H9 (cell line): Measurements from ENCODE around the gene NEB. TPM values are rescaled to one million over a fixed set of nuclear protein-coding genes. Genes with fewer than 3 reads are reported as not detected.
A peak's percentile ranks its signal among the peaks of the same experiment; 100 is the strongest.

Source experiments
- DNase-seq: peaks from one replicate; pipeline ENCODE4 v3.0.0-alpha.2; 2017
- H2AFZ ChIP-seq: one replicate; pipeline ENCODE4 v1.6.1; 2013; ENCODE audit warnings: mild to moderate bottlenecking, low read length, control low read depth, moderate library complexity
- H2AK5ac ChIP-seq: 2 replicates; pipeline ENCODE4 v1.6.1; 2013; ENCODE audit warnings: low read length, control low read depth, mixed read lengths; ENCODE audit not compliant: insufficient read length
- H2BK120ac ChIP-seq: one replicate; pipeline ENCODE4 v1.6.1; 2013; ENCODE audit warnings: low read depth, mild to moderate bottlenecking, low read length, control low read depth, inconsistent platforms; ENCODE audit not compliant: poor library complexity, severe bottlenecking
- H2BK12ac ChIP-seq: 2 replicates; pipeline ENCODE4 v1.6.1; 2013; ENCODE audit warnings: low read length, control low read depth, mixed read lengths, low read depth; ENCODE audit not compliant: insufficient read length
- H2BK15ac ChIP-seq: 2 replicates; pipeline ENCODE4 v1.6.1; 2013; ENCODE audit warnings: low read depth, low read length, control low read depth
- H2BK20ac ChIP-seq: one replicate; pipeline ENCODE4 v1.6.1; 2013; ENCODE audit warnings: low read depth, mild to moderate bottlenecking, low read length, control low read depth, inconsistent platforms; ENCODE audit not compliant: poor library complexity, severe bottlenecking
- H2BK5ac ChIP-seq: 2 replicates; pipeline ENCODE4 v1.6.1; 2013; ENCODE audit warnings: low read length, control low read depth, mixed read lengths; ENCODE audit not compliant: insufficient read length
- H3K14ac ChIP-seq: 2 replicates; pipeline ENCODE4 v1.6.1; 2013; ENCODE audit warnings: low read length, control low read depth; ENCODE audit not compliant: insufficient read depth
- H3K18ac ChIP-seq: 2 replicates; pipeline ENCODE4 v1.6.1; 2013; ENCODE audit warnings: low read depth, mild to moderate bottlenecking, mixed read lengths, low read length, control low read depth; ENCODE audit not compliant: insufficient read length
- H3K23ac ChIP-seq: 2 replicates; pipeline ENCODE4 v1.6.1; 2013; ENCODE audit warnings: low read length, control low read depth, mixed read lengths, low read depth; ENCODE audit not compliant: insufficient read length
- H3K23me2 ChIP-seq: 2 replicates; pipeline ENCODE4 v1.6.1; 2013; ENCODE audit warnings: low read depth, mild to moderate bottlenecking, mixed read lengths, low read length, control low read depth; ENCODE audit not compliant: insufficient read length, poor library complexity, severe bottlenecking
- H3K27ac ChIP-seq: 2 replicates; pipeline ENCODE4 v1.5.1; 2013; ENCODE audit warnings: low read length, control low read depth, mixed read lengths, low read depth; ENCODE audit not compliant: insufficient read length
- H3K27me3 ChIP-seq: 2 replicates; pipeline ENCODE4 v1.6.1; 2013; ENCODE audit warnings: low read length, control low read depth, inconsistent platforms; ENCODE audit not compliant: insufficient read depth
- H3K4ac ChIP-seq: 2 replicates; pipeline ENCODE4 v1.6.1; 2013; ENCODE audit warnings: low read depth, mild to moderate bottlenecking, control low read depth, inconsistent platforms, low read length, moderate library complexity
- H3K4me1 ChIP-seq: 2 replicates; pipeline ENCODE4 v1.6.1; 2013; ENCODE audit warnings: low read length, control low read depth, inconsistent platforms; ENCODE audit not compliant: insufficient read depth
- H3K4me2 ChIP-seq: 2 replicates; pipeline ENCODE4 v1.6.1; 2013; ENCODE audit warnings: low read length, control low read depth, mixed read lengths; ENCODE audit not compliant: insufficient read length, insufficient read depth
- H3K56ac ChIP-seq: 2 replicates; pipeline ENCODE4 v1.6.1; 2013; ENCODE audit warnings: low read depth, mild to moderate bottlenecking, mixed read lengths, low read length, control low read depth; ENCODE audit not compliant: insufficient read length
- H3K79me1 ChIP-seq: 2 replicates; pipeline ENCODE4 v1.6.1; 2013; ENCODE audit warnings: low read depth, mild to moderate bottlenecking, moderate library complexity, low read length, control low read depth, inconsistent platforms; ENCODE audit not compliant: insufficient read depth, poor library complexity, severe bottlenecking
- H3K79me2 ChIP-seq: 2 replicates; pipeline ENCODE4 v1.6.1; 2013; ENCODE audit warnings: low read length, control low read depth, inconsistent platforms; ENCODE audit not compliant: insufficient read depth
- H3K9ac ChIP-seq: 2 replicates; pipeline ENCODE4 v1.6.1; 2013; ENCODE audit warnings: low read length, control low read depth, mixed read lengths; ENCODE audit not compliant: insufficient read length; ENCODE audit errors: extremely low read depth
- H3K9me3 ChIP-seq: one replicate; pipeline ENCODE4 v1.6.1; 2013; ENCODE audit warnings: low read depth, low read length, inconsistent platforms; ENCODE audit not compliant: control insufficient read depth
- H3T11ph ChIP-seq: one replicate; pipeline ENCODE4 v1.6.1; 2013; ENCODE audit warnings: mild to moderate bottlenecking, low read length, control low read depth, inconsistent platforms
- H4K20me1 ChIP-seq: one replicate; pipeline ENCODE4 v1.6.1; 2013; ENCODE audit not compliant: control insufficient read depth, insufficient read length, insufficient read depth
- H4K5ac ChIP-seq: 2 replicates; pipeline ENCODE4 v1.6.1; 2013; ENCODE audit warnings: low read depth, mild to moderate bottlenecking, mixed read lengths, low read length, control low read depth; ENCODE audit not compliant: insufficient read length
- H4K8ac ChIP-seq: replicated peaks from 2 replicates; pipeline ENCODE4 v1.6.1; 2013; ENCODE audit warnings: low read length, control low read depth, mixed read lengths, low read depth; ENCODE audit not compliant: insufficient read length
- H4K91ac ChIP-seq: 2 replicates; pipeline ENCODE4 v1.6.1; 2013; ENCODE audit warnings: low read depth, mild to moderate bottlenecking, moderate library complexity, mixed read lengths, low read length, control low read depth; ENCODE audit not compliant: insufficient read length
- H3K27ac Mint-ChIP-seq, 3 experiments: 2 replicates in 2 of 3; 3 replicates in 1 of 3; pipeline ENCODE4 v1.8.0; 2020 to 2021; ENCODE audit warnings: mixed read lengths in 3 of 3, mild to moderate bottlenecking in 1 of 3, moderate library complexity in 1 of 3
- H3K27me3 Mint-ChIP-seq: 2 replicates; pipeline ENCODE4 v1.8.0; 2021; ENCODE audit warnings: low read depth, mild to moderate bottlenecking, moderate library complexity, mixed read lengths
- H3K36me3 Mint-ChIP-seq, 3 experiments: 2 replicates in 2 of 3; 3 replicates in 1 of 3; pipeline ENCODE4 v1.8.0; 2020 to 2021; ENCODE audit warnings: low read depth in 3 of 3, mixed read lengths in 3 of 3; ENCODE audit not compliant: insufficient read depth in 1 of 3
- H3K4me1 Mint-ChIP-seq, 2 experiments: 2 replicates each; pipeline ENCODE4 v1.8.0; 2020; ENCODE audit warnings: mixed read lengths in 2 of 2
- H3K4me3 Mint-ChIP-seq, 2 experiments: 2 replicates in 1 of 2; 3 replicates in 1 of 2; pipeline ENCODE4 v1.8.0; 2020 to 2021; ENCODE audit warnings: mild to moderate bottlenecking in 2 of 2, mixed read lengths in 2 of 2, moderate library complexity in 1 of 2
- H3K9me3 Mint-ChIP-seq, 2 experiments: 2 replicates in 1 of 2; 3 replicates in 1 of 2; pipeline ENCODE4 v1.8.0; 2020; ENCODE audit warnings: mild to moderate bottlenecking in 2 of 2, mixed read lengths in 2 of 2, moderate library complexity in 1 of 2
- CTCF ChIP-seq: fragments of 200-600 bp; sonication (generic); conservative IDR thresholded peaks from 3 replicates; pipeline ENCODE4 v1.8.0; 2021; ENCODE audit warnings: antibody characterized with exemption, mild to moderate bottlenecking
- WGBS: extraction: QIAGEN DNeasy Blood & Tissue Kit; methylation state at CpG from one replicate; pipeline ENCODE4 v1.1.7; 2013; ENCODE audit warnings: missing lambda C conversion rate, low lambda C conversion rate, mixed read lengths; ENCODE audit not compliant: insufficient read length; ENCODE audit errors: extremely low coverage; 5-methylcytosine and 5-hydroxymethylcytosine counted together
- total RNA-seq: library from RNA; stranded (reverse); gene quantifications from 2 replicates; pipeline ENCODE4 v1.2.1, GENCODE V29; 2021

Gene NEB
- total RNA-seq, 1 experiment from 2014 or later = 0.98 TPM

GRCh38 chr2:151668737-151669136, 65.5 kb downstream of the NEB start:
- no peak overlapping the region for H3K4me2 ChIP-seq
- H3K27ac ChIP-seq = no peak overlapping the region
- DNase-seq = peak; percentile 40
- no peak overlapping the region for H2BK5ac ChIP-seq
- no peak overlapping the region for H2AK5ac ChIP-seq
- Mint-ChIP-seq H3K4me3 (no peak overlapping the region), H3K36me3 (no peaks in the 10 kb centered on the region), H3K4me1 (peaks cover 20 to 21% of the 10 kb centered on the region in 2 experiments), H3K27ac (no peak overlapping the region; a peak in 1 of 7 replicates), H3K27me3 (no peaks in the 10 kb centered on the region), H3K9me3 (no peaks in the 10 kb centered on the region)
- no peaks in the 10 kb centered on the region for H3K23me2 ChIP-seq
- no peaks in the 10 kb centered on the region for H3K27me3 ChIP-seq
- H3K4me1 ChIP-seq = peaks cover 6% of the 10 kb centered on the region; the same call in 1 of the 2 replicates
- H3K79me2 ChIP-seq = no peaks in the 10 kb centered on the region
- no peak overlapping the region for H4K91ac ChIP-seq
- H2AFZ ChIP-seq = no peak overlapping the region
- no peak overlapping the region for H2BK15ac ChIP-seq
- no peaks in the 10 kb centered on the region for H3K79me1 ChIP-seq
- H3K14ac ChIP-seq = no peak overlapping the region
- H3K9ac ChIP-seq = no peak overlapping the region
- no peak overlapping the region for H2BK120ac ChIP-seq
- no peak overlapping the region for H3K23ac ChIP-seq
- WGBS = no CpG with 5 or more reads among the region's 5 CpGs
- H4K5ac ChIP-seq = no peak overlapping the region
- no peaks in the 10 kb centered on the region for H4K20me1 ChIP-seq
- no peak overlapping the region for H4K8ac ChIP-seq
- no peak overlapping the region for H3K18ac ChIP-seq
- TF ChIP-seq CTCF = peak; percentile 50
- H3K56ac ChIP-seq = no peak overlapping the region
- no peaks in the 10 kb centered on the region for H3K9me3 ChIP-seq
- no peak overlapping the region for H2BK12ac ChIP-seq
- no peak overlapping the region for H2BK20ac ChIP-seq
- no peak overlapping the region for H3K4ac ChIP-seq
- H3T11ph ChIP-seq = no peak overlapping the region
